Smooth muscle cell (in vitro differentiated cells): ENCODE results near the gene PNO1. TPM values are rescaled to one million over a fixed set of nuclear protein-coding genes. Genes with fewer than 3 reads are reported as not detected.

Source experiments
- DNase-seq: peaks from one replicate; lab custom pipeline; 2025; ENCODE audit not compliant: unreplicated experiment; lab: John Stamatoyannopoulos, UW
- H2AFZ ChIP-seq: fragments of 200-600 bp; sonication (generic); 2 replicates; pipeline ENCODE4 v1.6.0; 2016; ENCODE audit warnings: antibody characterized with exemption, low read depth, mild to moderate bottlenecking
- H3F3A ChIP-seq: fragments of 200-600 bp; sonication (generic); 2 replicates; pipeline ENCODE4 v1.6.0; 2017; ENCODE audit warnings: antibody characterized with exemption, low read depth
- H3K27ac ChIP-seq: fragments of 200-600 bp; sonication (generic); 2 replicates; pipeline ENCODE4 v1.5.1; 2016; ENCODE audit warnings: low read depth, mild to moderate bottlenecking
- H3K27me3 ChIP-seq: fragments of 200-600 bp; sonication (generic); 2 replicates; pipeline ENCODE4 v1.6.1; 2016; ENCODE audit warnings: low read depth, mild to moderate bottlenecking
- H3K36me3 ChIP-seq: fragments of 200-600 bp; sonication (generic); 2 replicates; pipeline ENCODE4 v1.5.1; 2016; ENCODE audit warnings: low read depth
- H3K4me1 ChIP-seq: fragments of 200-600 bp; sonication (generic); 2 replicates; pipeline ENCODE4 v1.5.1; 2016; ENCODE audit warnings: low read depth
- H3K4me2 ChIP-seq: fragments of 200-600 bp; sonication (generic); 2 replicates; pipeline ENCODE4 v1.6.0; 2016; ENCODE audit warnings: mild to moderate bottlenecking
- H3K4me3 ChIP-seq: fragments of 200-600 bp; sonication (generic); 2 replicates; pipeline ENCODE4 v1.5.1; 2016; ENCODE audit warnings: mild to moderate bottlenecking
- H3K79me2 ChIP-seq: fragments of 200-600 bp; sonication (generic); 2 replicates; pipeline ENCODE4 v1.6.0; 2016; ENCODE audit warnings: low read depth, mild to moderate bottlenecking
- H3K9ac ChIP-seq: fragments of 200-600 bp; sonication (generic); 2 replicates; pipeline ENCODE4 v1.6.0; 2016; ENCODE audit warnings: low read depth
- H3K9me3 ChIP-seq: fragments of 200-600 bp; sonication (generic); replicated peaks from 2 replicates; pipeline ENCODE4 v1.5.1; 2016; ENCODE audit warnings: low read depth
- H4K20me1 ChIP-seq: fragments of 200-600 bp; sonication (generic); 2 replicates; pipeline ENCODE4 v1.6.0; 2016; ENCODE audit warnings: low read depth
- CTCF ChIP-seq: fragments of 200-600 bp; sonication (generic); IDR thresholded peaks from 2 replicates; pipeline ENCODE4 v1.5.1; 2017; ENCODE audit warnings: borderline replicate concordance, mild to moderate bottlenecking, antibody characterized with exemption; ENCODE audit not compliant: insufficient read depth, poor library complexity, severe bottlenecking
- WGBS: methylation state at CpG from one replicate; pipeline ENCODE4 v1.1.7; 2016; ENCODE audit warnings: low lambda C conversion rate; 5-methylcytosine and 5-hydroxymethylcytosine counted together
- polyA plus RNA-seq: library from polyadenylated mRNA; unstranded; fragments of >200 nt; fragmentation: Nextera tagmentation; extraction: Ambion mirVana; gene quantifications from 2 replicates; pipeline ENCODE4 v1.2.1, GENCODE V29; 2016
- total RNA-seq: library from RNA; depleted of rRNA; stranded (reverse); fragments of >200 nt; gene quantifications from 2 replicates; pipeline ENCODE4 v1.2.3, GENCODE V29; 2014

The PNO1 gene
- total and polyA plus RNA-seq, 2 experiments from 2014 or later = 12.9 to 19.2 TPM

- Histone ChIP-seq H3K79me2 (peaks cover 36% of the 10 kb centered on the region), H3K9me3 (no peaks in the 10 kb centered on the region), H4K20me1 (peaks cover 57% of the 10 kb centered on the region), H3F3A (peaks cover 5% of the 10 kb centered on the region), H3K4me2 (no peak overlapping the region), H3K36me3 (peaks cover 8% of the 10 kb centered on the region), H3K4me3 (no peak overlapping the region), H3K4me1 (no peaks in the 10 kb centered on the region), H2AFZ (no peak overlapping the region), H3K27me3 (no peaks in the 10 kb centered on the region), H3K27ac (no peak overlapping the region), H3K9ac (no peak overlapping the region)
- 29% methylated on average over 5 of the region's 5 CpGs for WGBS
- peak; percentile 62 for TF ChIP-seq CTCF
- no peak for DNase-seq
These were observed 28.0 kb downstream of the PNO1 start for GRCh38 chr2:68185541-68186164.

GRCh38 chr2:68187329-68187728 lies 29.6 kb downstream of the PNO1 start:
- H3K4me3 ChIP-seq = no peak overlapping the region
- peaks cover 71% of the 10 kb centered on the region for H4K20me1 ChIP-seq
- no peak overlapping the region for H3K27ac ChIP-seq
- no peaks in the 10 kb centered on the region for H3K27me3 ChIP-seq
- H3K4me2 ChIP-seq = no peak overlapping the region
- TF ChIP-seq CTCF = no peak
- WGBS = 97% methylated on average over 1 of the region's 1 CpG
- no peaks in the 10 kb centered on the region for H3K4me1 ChIP-seq
- no peak overlapping the region for H2AFZ ChIP-seq
- H3K9me3 ChIP-seq = no peaks in the 10 kb centered on the region
- peaks cover 1% of the 10 kb centered on the region for H3F3A ChIP-seq
- peaks cover 53% of the 10 kb centered on the region for H3K79me2 ChIP-seq
- H3K36me3 ChIP-seq = peaks cover 8% of the 10 kb centered on the region
- no peak overlapping the region for H3K9ac ChIP-seq
- DNase-seq = no peak

- no peak for TF ChIP-seq CTCF
- 97% methylated on average over 5 of the region's 5 CpGs for WGBS
- no peak overlapping the region for H3K4me2 ChIP-seq
- H3K27me3 ChIP-seq = no peaks in the 10 kb centered on the region
- no peaks in the 10 kb centered on the region for H3F3A ChIP-seq
- DNase-seq = no peak
- no peaks in the 10 kb centered on the region for H3K9me3 ChIP-seq
- no peak overlapping the region for H3K4me3 ChIP-seq
- no peak overlapping the region for H3K27ac ChIP-seq
- peaks cover 8% of the 10 kb centered on the region for H3K36me3 ChIP-seq
- peaks cover 86% of the 10 kb centered on the region for H4K20me1 ChIP-seq
- peaks cover 68% of the 10 kb centered on the region for H3K79me2 ChIP-seq
- peaks cover 9% of the 10 kb centered on the region for H3K4me1 ChIP-seq
- H3K9ac ChIP-seq = no peak overlapping the region
- no peak overlapping the region for H2AFZ ChIP-seq
These were observed 31.1 kb downstream of the PNO1 start for GRCh38 chr2:68188831-68189230.
